HG03175 (cell line): ENCODE results near the gene CCND3.
"Not testable (repeated sequence)": the region's sequence is repeated elsewhere in the genome, so short reads cannot be mapped to it uniquely, and the experiment has no call there.

Experiments
- ATAC-seq: cut with Tn5 transposase; IDR thresholded peaks from one replicate; pipeline ENCODE4 v1.9.1; 2021; ENCODE audit warnings: mild to moderate bottlenecking, moderate library complexity; ENCODE audit not compliant: unreplicated experiment

Gene CCND3

DNA sequence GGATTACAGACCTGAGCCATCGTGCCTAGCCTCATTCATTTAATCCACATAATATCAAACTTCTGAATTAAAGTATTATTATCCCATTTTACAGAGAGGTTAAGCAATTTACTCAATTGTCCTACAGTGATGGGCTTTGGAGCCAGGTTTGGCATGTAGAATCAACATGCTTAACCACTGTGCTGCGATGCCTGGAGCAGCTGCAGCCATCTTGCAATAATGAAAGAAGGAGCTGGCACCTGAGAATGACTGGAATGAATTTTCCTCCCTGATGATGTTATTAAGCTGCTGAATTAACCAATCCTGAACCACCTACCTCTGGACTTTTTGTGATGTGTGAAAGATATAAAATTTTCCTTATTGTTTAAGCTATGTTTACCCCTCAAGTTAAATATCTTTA is 13.1 kb upstream of the CCND3 start:
- no peak for ATAC-seq

DNA sequence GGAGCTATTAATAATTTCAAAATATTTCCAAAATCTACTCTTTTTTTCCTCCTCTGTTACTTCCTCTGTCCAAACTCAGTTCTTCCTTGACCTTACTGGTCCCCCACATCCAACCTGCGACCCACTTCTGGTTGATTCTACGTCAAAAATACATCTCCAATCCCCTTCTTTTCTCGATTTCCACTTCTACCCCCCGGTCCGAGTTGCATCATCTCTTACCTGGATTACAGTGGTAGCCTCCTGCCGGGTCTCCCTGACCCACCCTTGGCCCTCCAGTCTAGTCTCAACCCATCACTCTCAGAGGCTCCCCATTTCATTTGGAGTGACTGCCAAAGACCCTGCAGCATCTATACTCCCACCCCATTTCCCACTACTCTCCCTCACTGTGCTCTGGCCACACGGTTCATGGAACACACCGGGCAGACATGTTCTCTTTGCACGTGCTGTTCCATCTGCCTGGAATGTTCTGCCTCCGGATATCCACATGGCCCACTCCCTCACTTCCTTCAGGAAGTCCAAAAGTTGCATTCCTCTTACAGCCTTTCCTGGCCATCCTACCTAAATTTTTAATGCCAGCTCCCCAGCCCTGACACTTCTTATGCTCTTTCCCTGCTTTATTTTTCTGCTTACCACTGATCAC is 6.1 kb upstream of the CCND3 start:
- ATAC-seq: no peak

DNA sequence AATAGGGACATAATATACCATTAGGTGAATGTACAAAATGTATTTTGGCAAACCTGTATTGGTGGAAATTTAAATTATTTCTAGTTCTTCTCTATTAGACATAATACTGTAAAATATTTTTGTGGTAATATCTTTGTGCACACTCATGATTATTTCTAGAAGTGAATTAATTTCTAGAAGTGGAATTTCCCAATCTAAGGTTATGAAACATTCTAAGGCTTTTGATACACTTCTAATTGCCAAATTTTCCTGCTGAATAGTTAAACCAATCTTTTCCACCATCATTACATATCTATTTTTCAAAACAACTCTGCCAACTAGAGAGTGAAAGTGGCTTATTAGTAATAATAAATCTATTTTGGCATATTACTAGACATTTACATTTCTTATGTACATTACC is 1.8 kb upstream of the CCND3 start:
- no peak for ATAC-seq

DNA sequence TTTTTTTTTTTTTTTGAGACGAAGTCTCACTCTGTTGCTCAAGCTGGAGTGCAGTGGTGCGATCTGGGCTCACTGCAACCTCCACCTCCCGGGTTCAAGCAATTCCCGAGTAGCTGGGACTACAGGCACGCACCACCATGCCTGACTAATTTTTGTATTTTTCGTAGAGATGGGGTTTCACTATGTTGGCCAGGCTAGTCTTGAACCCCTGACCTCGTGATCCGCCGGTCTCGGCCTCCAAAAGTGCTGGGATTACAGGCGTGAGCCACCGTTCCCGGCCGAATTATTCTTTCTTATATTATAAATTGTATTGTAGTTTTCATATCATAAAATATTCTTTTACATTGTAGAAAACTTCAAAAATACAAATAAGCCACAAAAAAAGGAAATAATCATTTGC is 1.3 kb upstream of the CCND3 start:
- ATAC-seq: not testable (repeated sequence)

DNA sequence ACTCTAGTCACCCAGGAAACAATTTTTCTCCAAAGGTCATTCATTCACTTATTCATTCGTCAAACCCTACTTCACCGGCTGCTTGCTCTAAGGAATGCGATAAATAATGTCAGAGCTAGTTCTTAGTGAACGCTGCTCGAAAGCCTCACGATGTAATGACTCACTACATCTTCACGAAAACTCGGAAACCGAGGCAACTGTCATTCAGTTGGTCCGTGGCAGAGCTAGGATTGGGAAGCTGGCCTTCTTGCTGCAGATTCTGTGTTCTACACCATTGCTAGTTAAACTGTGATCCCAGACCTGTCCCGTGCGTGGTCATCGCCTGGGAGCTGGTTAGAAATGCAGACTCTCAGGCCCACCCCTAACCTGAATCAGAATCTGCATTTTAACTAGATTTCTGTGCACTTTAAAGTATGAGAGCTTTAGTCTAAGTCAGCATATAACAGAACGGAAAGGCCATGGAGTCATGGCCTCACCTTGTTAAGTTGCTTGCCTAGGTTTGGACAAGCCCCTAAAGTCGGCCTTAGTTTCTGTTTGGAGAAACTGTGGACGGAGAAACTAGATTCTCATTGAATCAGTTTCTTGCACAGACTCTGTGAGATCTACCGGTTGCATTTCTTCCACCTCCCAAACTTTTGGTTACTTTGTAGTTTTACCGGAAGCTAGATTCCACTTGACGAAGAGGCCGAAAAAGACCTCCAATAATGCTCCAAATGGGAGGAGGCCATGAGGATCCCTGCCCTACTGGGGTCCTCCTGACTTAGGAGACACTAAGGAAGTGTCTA is 651 bp upstream of the CCND3 start:
- ATAC-seq: peak; percentile 15

DNA sequence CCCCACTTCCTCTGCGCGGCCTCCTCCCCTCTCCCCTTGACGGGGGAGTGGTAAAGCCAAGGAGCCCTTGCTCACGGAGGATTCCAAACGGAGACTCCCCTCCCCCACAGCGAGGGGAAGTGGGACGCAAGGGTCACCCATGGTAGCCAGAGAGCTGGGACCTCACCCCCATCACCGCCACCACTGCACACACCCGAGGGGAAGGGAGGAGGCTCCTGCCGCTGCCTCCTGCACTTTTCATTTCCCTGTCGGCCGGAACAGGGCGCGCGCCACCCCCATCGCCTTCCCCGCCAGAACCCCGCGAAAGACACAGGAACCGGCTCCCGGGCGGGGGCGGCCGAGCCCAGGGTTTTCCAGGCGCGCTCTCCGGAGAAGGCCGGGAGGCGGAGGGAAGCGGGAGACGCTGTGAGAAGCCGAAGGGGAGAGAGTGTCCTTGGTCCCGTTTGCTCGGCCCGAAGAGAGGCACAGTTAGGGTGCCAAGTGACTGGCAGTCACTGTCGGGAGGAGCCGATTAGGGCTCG is 789 bp downstream of the CCND3 start:
- ATAC-seq: peak; percentile 15

DNA sequence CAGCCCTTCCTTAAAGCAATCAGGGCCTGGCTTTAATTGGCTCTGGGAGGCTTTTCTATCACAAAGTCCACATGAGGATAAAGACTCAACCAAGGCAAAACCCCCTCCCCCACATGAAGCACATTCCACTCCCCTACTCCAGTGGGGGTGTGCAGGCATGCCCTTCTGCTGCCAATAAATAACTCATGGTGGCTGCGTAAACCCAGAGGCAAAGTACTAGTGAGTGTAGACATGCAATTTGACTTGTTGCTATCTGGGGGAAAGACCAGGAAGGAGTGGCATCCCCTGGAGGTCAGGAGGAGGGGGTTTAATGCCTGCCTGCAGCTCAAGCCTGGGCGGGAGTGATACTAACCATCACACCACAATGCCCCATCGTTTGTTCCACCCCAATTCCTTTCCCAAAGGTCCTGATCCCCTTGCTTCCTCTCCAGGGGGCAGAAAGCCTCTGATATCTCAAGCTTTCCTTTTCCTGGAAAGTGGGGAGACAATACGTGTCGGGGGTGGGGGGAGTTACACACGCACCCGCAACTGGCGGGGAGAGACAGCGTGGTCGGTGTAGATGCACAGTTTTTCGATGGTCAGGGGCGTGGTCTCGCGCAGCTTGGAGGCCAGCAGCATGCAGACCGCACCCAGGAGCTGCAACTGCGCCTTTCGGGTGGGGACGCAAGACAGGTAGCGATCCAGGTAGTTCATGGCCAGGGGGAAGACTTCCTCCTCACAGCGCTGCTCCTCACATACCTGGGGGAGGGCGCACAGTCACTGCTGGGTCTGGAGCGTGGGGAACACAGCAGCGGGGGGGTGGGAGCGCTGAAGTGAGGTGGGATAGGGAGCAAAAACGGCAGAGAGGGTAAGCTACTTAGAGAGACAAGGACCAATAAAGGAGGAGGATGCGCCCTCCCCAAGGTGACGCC is 1.5 kb downstream of the CCND3 start:
- no peak for ATAC-seq

DNA sequence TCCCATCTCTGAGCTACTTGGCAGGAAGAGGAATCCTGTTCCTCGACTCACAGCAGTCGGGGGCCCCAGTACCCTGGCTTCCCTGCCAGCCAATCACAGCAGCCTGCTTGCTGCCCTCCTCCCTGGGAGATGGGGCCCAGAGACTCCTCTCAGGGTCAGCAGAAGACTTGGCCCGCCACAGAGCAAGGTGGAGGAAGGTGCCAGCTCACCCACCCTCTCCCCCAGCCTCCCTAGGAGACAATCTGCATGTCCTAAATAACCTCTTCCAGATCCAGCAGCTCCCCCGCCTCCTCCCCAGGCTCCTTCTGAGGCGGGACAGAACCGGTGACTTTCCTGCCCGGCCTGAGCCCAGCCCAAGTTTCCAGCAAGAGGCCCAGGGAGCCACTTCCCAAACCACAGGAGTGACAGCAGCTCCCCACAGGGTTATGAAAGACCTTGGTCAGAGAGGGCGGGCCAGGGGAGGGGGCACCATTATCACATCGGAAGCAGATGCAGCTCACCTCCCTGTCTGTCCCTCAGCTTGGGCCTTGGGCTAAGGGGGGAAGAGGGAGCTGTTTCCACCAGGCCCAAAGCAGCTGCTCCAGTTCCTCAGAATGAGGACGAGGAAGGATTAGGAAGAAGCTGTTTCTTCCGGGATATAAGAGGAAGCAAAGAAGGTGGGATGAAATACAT is 2.3 kb downstream of the CCND3 start:
- ATAC-seq: no peak

DNA sequence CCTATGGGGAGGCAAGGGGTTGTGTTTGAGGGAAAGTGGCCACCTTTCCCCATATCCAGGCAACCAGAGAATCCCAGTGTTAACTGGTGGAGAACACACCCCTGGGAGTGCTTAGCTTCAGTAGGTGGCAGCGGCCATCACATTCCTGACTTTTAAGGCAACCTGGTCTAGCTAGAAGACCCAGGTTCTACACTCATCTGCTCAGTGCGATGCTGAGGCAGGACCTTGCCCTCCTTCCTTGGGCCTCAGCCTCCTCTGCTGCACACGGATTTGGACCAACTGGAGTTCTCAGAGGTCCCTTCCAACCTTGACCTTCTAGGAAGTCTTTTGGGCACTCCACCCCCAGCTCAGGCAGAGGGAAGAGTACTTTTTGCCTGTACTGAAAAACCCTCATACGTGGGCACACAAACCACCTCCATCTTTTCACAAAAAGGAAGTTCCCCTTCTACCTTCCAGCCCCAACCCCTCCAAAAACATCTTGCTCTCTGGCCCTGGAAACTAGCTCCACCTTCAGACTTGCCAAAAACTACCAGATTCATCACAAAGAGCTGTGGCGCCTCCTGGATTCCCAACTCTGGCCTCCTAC is 2.9 kb downstream of the CCND3 start:
- ATAC-seq: no peak

DNA sequence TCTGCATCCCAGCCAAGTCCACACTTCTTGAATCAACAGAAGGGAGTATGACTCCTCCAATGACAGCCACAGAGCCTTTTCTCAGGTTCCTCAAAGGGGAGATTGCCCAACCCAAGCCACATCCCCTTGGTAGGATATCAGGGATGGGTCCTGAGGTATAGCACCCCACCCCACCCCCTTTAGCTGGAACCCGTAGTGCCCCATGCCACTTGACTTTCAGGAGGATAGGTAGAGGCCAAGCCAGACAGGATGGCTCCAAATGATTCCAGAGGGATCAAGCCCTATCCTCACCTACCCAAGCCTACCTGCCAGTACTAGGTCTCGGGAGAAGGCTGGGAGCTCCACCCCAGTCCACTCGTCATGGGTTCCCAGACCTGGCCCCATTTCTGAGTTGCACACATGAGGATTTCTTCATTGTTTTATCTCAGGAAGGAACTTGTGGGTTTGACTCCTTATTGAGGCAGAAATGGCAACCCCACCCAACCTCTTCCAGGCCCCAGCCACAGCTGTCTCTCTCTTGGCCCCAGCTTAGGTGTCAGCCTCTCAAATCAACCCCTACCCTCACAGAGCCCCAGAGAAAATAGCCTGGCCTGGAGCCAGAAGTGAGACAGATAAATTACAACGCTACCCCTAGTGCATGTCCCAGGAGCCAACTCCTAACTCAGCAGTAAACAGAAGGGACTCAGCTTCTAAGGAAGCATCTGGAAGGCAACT is 3.6 kb downstream of the CCND3 start:
- ATAC-seq: no peak

DNA sequence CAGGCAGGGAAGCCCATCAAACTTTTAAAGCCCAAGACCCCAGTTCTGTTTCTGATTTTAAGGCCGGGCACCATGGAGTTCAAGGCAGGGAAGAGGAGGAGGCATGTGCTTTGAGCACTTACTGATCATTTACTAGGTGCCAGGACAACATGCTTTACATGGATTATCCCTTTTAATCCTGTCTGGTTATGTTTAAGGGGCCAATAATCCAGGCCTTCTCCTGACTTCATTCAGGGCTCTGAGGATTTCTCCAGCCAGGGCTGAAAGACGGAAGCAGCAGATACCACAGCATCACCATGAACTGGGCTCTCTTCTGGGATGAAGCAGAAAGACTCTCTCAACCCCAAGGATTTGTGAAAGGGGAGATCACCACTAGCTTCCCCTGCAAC is 4.1 kb downstream of the CCND3 start:
- no peak for ATAC-seq

DNA sequence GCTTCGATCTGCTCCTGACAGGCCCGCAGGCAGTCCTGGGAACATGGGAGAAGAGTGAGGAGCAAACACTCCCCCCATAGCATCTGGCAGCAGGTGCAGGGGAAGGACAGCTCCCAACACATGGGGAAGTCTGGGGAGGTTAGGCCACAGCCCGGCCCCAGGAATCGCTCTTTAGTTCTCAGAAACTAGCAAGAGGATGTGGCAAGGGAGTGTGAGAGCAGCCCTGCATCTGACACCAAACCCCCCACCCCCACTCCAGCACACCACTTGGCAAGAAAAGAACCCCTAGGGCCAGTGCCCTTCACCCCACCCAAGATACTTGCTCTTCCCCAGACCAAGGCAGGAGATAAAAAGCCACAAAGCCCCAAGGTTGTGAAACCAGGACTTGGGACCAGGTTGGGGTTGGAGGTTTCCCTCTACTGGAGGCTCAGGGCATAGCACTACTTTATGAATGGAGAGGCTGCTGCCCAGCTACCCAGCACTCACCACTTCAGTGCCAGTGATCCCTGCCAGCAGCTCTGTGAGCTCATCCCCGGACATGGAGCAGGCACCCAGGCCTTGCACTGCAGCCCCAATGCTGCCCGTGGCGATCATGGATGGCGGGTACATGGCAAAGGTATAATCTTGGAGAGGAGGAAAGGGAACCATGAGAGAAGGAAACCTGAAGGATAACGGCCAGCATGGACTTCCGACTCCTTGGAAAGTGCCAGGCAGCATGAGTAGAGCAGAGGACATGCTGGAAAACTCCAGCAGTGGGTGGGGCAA is 5.4 kb downstream of the CCND3 start:
- peak; percentile 54 for ATAC-seq

DNA sequence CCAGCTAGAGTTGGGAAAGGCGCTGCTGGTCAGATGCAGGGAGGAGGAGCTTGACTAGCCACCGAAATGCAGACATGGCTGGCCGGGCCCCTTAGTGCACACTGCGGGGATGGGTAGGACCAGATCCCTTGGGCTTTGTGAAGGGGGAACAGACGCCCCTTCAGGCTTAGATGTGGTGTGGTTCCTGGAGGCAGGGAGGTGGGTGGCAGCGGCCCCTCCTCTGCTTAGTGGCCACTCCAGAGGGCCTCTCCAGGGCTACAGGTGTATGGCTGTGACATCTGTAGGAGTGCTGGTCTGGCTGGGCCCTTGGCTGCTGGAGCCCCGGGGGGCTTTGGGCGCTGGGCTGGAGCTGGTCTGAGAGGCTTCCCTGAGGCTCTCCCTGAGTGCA is 5.9 kb downstream of the CCND3 start:
- ATAC-seq: no peak

DNA sequence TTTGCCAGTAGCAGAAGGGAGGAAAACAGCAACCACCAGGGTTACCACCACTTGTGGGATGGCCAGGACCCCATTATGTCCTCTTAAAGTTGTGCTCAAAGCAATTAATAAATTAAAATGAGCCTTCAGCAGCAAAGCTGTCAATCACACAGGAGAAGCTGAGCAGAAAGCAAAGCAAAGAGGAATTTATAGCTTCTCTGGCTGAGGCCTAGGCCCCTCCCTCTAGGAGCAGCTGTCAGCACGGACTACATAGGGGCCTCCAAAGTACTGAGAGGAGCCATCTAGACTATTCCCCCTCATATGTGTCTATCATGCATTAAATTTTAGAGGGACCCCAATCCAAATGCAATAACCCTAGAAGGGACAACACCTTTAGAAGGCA is 6.4 kb downstream of the CCND3 start:
- ATAC-seq: no peak

DNA sequence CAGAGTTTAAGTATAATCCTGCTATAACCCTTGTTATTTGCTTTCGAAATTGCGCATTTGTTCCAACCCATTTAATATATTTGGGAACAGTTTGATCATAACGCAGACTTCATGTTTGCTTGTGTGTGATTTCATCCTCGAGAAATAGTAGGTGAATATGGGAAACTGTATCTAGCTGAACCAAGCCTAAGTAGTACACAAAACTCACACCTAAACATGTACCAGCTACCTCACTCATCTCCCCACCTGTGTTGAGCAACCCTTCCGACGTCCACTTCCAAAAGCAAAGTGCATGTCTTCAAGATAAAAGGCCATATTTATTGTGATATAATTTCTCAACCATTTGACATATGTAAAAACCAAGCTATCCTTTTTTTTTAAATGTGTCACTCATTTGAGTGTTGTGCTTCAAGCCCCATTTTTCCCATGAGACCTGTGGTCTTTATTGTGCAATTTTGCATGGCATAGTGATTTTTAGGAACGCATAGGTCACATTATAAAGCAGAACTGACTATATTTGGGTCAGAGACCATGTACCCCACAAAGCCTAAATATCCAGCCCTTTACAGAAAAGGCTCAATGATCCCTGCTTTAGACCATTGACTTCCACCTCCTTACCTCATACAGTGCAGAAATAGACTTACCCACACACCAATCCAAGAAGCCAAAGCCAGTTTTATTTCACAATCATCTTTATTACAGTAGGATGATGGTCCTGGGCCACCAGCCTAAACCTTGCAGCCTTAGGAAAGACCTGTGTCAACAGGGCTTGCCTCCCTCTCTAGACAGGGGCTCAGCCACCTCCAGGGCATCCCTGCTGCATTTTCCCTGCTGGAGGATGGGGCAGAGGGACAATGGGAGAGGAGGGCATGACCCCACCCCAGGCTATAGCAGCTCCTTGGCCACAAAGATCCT is 7.1 kb downstream of the CCND3 start:
- no peak for ATAC-seq

DNA sequence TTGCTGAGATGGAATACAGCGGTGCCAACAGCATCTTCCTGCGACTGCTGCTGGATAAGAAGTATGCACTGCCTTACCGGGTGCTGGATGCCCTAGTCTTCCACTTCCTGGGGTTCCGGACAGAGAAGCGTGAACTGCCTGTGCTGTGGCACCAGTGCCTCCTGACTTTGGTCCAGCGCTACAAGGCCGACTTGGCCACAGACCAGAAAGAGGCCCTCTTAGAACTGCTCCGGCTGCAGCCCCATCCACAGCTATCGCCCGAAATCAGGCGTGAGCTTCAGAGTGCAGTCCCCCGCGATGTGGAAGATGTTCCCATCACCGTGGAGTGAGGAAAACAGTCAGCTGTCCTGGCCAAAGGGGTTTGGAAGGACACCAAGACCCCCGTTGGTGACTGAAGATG is 9.2 kb downstream of the CCND3 start:
- no peak for ATAC-seq

DNA sequence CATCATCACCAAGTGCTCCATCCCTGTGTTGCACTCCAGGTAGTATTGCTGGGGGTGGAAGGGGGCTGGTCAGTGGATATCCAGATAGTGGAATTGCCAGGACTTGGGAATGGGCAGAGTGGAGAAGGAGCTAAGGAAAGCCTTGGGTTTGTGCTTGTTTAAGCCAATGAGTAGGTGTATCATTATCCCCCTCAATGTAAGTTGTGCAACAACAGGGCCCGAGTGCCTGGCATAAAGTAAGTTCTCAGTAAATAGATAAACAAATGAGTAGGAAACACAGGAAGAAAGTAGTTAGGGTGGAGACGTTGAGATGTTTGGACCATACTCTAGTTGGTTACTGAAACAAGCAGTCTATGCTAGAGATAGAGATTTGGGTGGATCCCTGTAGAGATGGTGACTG is 9.8 kb downstream of the CCND3 start:
- no peak for ATAC-seq

DNA sequence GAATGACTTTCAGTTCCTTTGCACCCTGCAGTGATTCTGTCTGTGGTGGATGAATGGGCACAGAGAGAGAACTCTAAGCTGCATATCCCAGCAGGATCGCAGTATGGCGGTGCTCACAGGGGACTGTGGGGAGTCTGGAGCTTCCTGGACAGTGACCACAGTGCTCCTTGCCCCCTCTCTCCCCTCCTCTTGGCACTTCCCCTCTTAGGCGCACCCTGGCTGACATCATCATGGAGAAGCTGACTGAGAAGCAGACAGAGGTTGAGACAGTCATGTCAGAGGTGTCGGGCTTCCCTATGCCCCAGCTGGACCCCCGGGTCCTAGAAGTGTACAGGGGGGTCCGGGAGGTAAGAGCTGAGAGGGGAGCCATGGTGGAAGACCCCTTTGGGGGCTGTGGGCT is 11.7 kb downstream of the CCND3 start:
- ATAC-seq: no peak
